Ishikawa (cell line): ENCODE measurements around the gene PLXNA2.

Experiments used
- CEBPB ChIP-seq: IDR thresholded peaks from 2 replicates; pipeline ENCODE4 v1.6.1; 2012
- EP300 ChIP-seq: IDR thresholded peaks from 2 replicates; pipeline ENCODE4 v1.6.1; 2012; ENCODE audit warnings: borderline replicate concordance
- FOXM1 ChIP-seq: IDR thresholded peaks from 2 replicates; pipeline ENCODE4 v1.6.1; 2012; ENCODE audit warnings: low read depth, borderline replicate concordance
- MAX ChIP-seq: IDR thresholded peaks from 2 replicates; pipeline ENCODE4 v1.6.1; 2012
- RAD21 ChIP-seq: IDR thresholded peaks from 2 replicates; pipeline ENCODE4 v1.6.1; 2012; ENCODE audit warnings: low read depth
- TCF12 ChIP-seq: IDR thresholded peaks from 2 replicates; pipeline ENCODE4 v1.6.1; 2012; ENCODE audit warnings: low read depth
- YY1 ChIP-seq: IDR thresholded peaks from 2 replicates; pipeline ENCODE4 v1.6.1; 2012; ENCODE audit warnings: low read depth

GRCh38 chr1:208057056-208057455, 187.1 kb downstream of the PLXNA2 start:
- TF ChIP-seq EP300 (no peak), FOXM1 (no peak), CEBPB (no peak), RAD21 (no peak), YY1 (no peak), TCF12 (no peak), MAX (no peak)
